Measurements from ENCODE around the gene TBC1D9. TPM values are rescaled to one million over a fixed set of nuclear protein-coding genes. Genes with fewer than 3 reads are reported as not detected.

The TBC1D9 gene
- polyA plus RNA-seq, 3 donors, result 13.6 to 33.5 (median 21.0) TPM

DNA sequence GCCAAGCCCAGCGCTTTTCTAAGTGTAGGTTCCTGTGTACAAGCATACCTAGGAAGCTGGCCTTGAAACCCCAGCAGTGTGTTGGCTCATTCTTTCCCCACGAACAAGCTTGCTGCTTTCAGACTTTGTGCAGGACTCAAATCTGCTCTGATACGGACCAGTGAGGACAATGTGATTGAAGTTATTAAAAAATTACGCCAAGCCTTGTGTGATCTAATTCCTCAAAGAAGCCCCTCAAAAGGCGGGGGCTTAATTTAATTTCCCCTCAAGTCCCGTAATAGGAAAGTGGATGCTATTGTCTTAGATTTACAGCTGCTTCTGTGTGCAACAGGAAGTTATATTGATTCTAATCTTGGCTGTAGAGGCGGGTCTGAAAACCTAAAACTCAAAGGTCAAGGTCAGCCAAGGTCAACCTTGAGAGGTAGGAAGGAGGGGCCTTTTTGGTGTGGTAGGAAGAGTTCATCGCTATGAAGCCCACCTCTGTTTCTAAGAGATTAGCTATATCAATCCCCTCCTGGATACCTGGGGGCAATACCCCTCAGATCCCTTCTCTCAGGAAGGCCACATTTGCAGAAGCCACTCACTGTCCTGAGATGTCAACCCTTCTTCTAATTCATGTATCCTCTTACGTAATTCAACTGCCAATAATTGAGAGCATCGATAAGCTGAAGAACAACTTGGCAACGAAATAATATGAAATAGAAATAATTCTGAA lies 45.1 kb downstream of the TBC1D9 start:
- H3K36me3 Mint-ChIP-seq, result peaks cover 10 to 18% of the 10 kb centered on the region in 2 donors
- Histone ChIP-seq H3K9ac (ENCODE audit: insufficient read depth, low read length, poor library complexity, severe bottlenecking) (no peak overlapping the region), H3K27ac (ENCODE audit: low read depth in 1 of 2, low read length in 2 of 2) (no peak overlapping the region), H3K4me1 (ENCODE audit: control insufficient read depth in 1 of 2, insufficient read depth in 2 of 2, low read length in 2 of 2) (peaks cover 12 to 18% of the 10 kb centered on the region in 2 donors), H3K79me2 (ENCODE audit: insufficient read depth, low read length) (peaks cover 16% of the 10 kb centered on the region), H3K4me2 (replicated peaks; ENCODE audit: extremely low read depth, low read length, poor library complexity, severe bottlenecking) (no peak overlapping the region), H3K4me3 (replicated peaks in 1 of 3; ENCODE audit: low read depth in 2 of 3, low read length in 3 of 3) (no peak overlapping the region), H4K20me1 (ENCODE audit: insufficient read depth, low read length) (peaks cover 70% of the 10 kb centered on the region), H2AFZ (ENCODE audit: insufficient read depth, low read depth, low read length, poor library complexity, severe bottlenecking) (no peak overlapping the region), H3K36me3 (replicated peaks in 1 of 2; ENCODE audit: control insufficient read depth in 1 of 2, insufficient read depth in 2 of 2, low read length in 2 of 2) (peaks cover 0 to 8% of the 10 kb centered on the region in 2 donors), H3K9me3 (replicated peaks in 1 of 2; ENCODE audit: control insufficient read depth in 1 of 2, insufficient read depth in 1 of 2, low read length in 2 of 2) (no peaks in the 10 kb centered on the region), H3K27me3 (ENCODE audit: control insufficient read depth in 2 of 2, insufficient read depth in 2 of 2, low read length in 2 of 2) (no peaks in the 10 kb centered on the region)
- WGBS (ENCODE audit: insufficient coverage), result 80% methylated on average over 1 of the region's 11 CpGs
- no peak overlapping the region for H3K4me3 Mint-ChIP-seq
- no peaks in the 10 kb centered on the region for H3K9me3 Mint-ChIP-seq
- no peak for DNase-seq
- H3K4me1 Mint-ChIP-seq, result peaks cover 26% of the 10 kb centered on the region
- H3K27ac Mint-ChIP-seq, result peak overlapping the region in 5 of 7 donors; percentile 14 to 81 (median 50)
- intact Hi-C loops (cut with micrococcal nuclease), result loop anchor here in 1 of 2 donors (10.0 kb wide), 1 partner anchor 1256 kb away; the partner anchor contains the start of gene RAB33B
- H3K27me3 Mint-ChIP-seq (ENCODE audit: low read depth in 3 of 3), result peaks cover 0 to 1% (median 0%) of the 10 kb centered on the region in 3 donors
- TF ChIP-seq CTCF (IDR thresholded peaks at IDR 0.05), result no peak

DNA sequence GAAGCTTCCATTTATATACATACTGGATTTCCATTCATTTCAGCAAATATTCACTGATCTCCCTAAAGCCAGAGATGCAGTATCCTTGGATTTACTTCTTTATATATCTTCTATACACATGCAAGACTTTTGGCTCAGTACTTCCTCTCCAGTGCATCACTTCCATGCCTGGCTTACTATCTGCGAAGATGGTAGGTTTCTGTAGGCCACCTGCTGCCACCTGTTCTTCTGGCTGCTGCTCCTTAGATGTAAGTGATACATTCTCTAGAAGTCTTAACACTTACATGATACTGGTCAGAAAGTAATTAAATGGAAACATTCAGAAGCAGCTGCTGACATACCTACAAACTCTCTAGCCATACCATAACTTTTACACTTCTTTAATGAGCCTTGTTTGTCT lies 48.9 kb downstream of the TBC1D9 start:
- no CpG with 5 or more reads among the region's 1 CpG for WGBS (ENCODE audit: insufficient coverage)
- no peak overlapping the region for H3K27ac ChIP-seq (ENCODE audit: low read depth in 1 of 2, low read length in 2 of 2)

More for the DNA sequence above, 48.9 kb downstream of the TBC1D9 start:
- H3K79me2 ChIP-seq (ENCODE audit: insufficient read depth, low read length), result peaks cover 8% of the 10 kb centered on the region
- peaks cover 22 to 37% of the 10 kb centered on the region in 2 donors for H3K4me1 ChIP-seq (ENCODE audit: control insufficient read depth in 1 of 2, insufficient read depth in 2 of 2, low read length in 2 of 2)
- TF ChIP-seq CTCF (IDR thresholded peaks at IDR 0.05), result no peak
- no peaks in the 10 kb centered on the region for H3K36me3 ChIP-seq (replicated peaks in 1 of 2; ENCODE audit: control insufficient read depth in 1 of 2, insufficient read depth in 2 of 2, low read length in 2 of 2)
- H3K4me3 ChIP-seq (replicated peaks in 1 of 3; ENCODE audit: low read depth in 2 of 3, low read length in 3 of 3), result no peak overlapping the region
- H3K9me3 ChIP-seq (replicated peaks in 1 of 2; ENCODE audit: control insufficient read depth in 1 of 2, insufficient read depth in 1 of 2, low read length in 2 of 2), result no peaks in the 10 kb centered on the region
- Mint-ChIP-seq H3K4me3 (no peak overlapping the region), H3K27me3 (ENCODE audit: low read depth in 3 of 3) (no peaks in the 10 kb centered on the region), H3K9me3 (no peaks in the 10 kb centered on the region), H3K4me1 (peaks cover 47% of the 10 kb centered on the region), H3K27ac (peak overlapping the region in 3 of 7 donors; percentile 35 to 76 (median 66)), H3K36me3 (peaks cover 2 to 9% of the 10 kb centered on the region in 2 donors)
- H3K9ac ChIP-seq (ENCODE audit: insufficient read depth, low read length, poor library complexity, severe bottlenecking), result no peak overlapping the region
- H4K20me1 ChIP-seq (ENCODE audit: insufficient read depth, low read length), result peaks cover 95% of the 10 kb centered on the region
- H3K4me2 ChIP-seq (replicated peaks; ENCODE audit: extremely low read depth, low read length, poor library complexity, severe bottlenecking), result no peak overlapping the region
- H2AFZ ChIP-seq (ENCODE audit: insufficient read depth, low read depth, low read length, poor library complexity, severe bottlenecking), result no peak overlapping the region
- intact Hi-C loops (cut with micrococcal nuclease), result loop anchor here in 1 of 2 donors (5.0 kb wide), 1 partner anchor 35 kb away; no protein-coding TSS in a partner anchor
- DNase-seq, result no peak
- no peaks in the 10 kb centered on the region for H3K27me3 ChIP-seq (ENCODE audit: control insufficient read depth in 2 of 2, insufficient read depth in 2 of 2, low read length in 2 of 2)

All from CD14-positive monocyte (primary cell).